Activated effector memory CD4-positive, alpha-beta T cell treated with Interleukin-2 at 50 U/mL for 16 hours (primary cell): Measurements from ENCODE around the gene AFF3.

ENCODE experiments used
- DNase-seq: peaks from one replicate; pipeline ENCODE4 v3.0.0-alpha.2; 2020

The AFF3 gene

GRCh38 chr2:100040906-100041305, 101.5 kb downstream of the AFF3 start:
- no peak for DNase-seq

DNA sequence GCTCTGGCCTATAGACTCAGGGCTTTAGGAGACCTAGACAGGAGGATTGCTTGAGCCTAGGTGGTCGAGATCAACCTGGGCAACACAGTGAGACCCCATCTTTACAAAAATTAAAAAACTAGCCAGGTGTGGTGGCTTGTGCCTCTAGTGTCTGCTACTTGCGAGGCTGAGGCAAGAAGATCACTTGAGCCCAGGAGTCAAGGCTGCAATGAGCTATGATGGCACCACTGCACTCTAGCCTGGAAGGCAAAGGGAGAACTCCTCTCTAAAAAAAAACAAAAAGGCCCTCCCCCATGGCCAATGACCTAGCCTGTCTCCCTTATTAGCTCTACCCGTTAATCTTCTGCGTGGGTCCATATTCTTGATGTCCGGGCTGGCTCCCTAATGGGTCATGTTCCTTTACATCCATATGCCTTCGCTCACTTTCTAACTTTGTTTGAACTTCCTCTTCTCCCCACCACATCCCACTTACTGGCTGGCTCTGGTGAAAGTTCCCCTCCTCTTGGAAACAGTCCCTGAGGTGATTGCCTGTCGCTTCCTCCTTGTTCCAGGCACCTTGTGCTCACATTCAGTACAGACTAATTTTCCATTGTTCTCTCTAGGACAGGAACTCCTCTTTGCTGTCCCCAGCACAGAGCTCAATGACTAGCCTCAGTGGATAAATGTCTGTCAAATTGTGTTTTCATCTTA, 103.0 kb downstream of the AFF3 start:
- no peak for DNase-seq

- DNase-seq = no peak
Measured at GRCh38 chr2:100038011-100038410, 104.4 kb downstream of the AFF3 start.

GRCh38 chr2:100036793-100037192, 105.6 kb downstream of the AFF3 start:
- no peak for DNase-seq

DNA sequence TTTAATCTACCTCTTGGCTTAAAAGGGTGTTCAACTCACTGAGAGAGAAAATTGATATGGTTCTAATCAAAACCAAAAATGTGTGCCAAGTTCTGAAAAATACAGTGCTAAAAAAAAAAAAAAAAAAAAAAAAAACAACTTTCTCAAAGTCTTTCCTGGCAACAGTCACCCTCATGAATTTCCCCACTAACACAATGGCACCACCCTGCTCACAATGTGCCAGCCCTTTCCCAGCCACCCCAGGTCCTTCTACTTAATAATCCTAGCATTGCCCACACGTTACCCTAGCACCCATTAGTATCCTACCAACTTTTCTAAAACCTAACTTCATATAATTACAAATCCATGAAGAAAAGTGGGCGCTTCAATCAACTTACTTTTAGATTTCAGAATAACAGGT, 106.4 kb downstream of the AFF3 start:
- no peak for DNase-seq

- DNase-seq = no peak
Measured at GRCh38 chr2:100034431-100034830, 108.0 kb downstream of the AFF3 start.

DNA sequence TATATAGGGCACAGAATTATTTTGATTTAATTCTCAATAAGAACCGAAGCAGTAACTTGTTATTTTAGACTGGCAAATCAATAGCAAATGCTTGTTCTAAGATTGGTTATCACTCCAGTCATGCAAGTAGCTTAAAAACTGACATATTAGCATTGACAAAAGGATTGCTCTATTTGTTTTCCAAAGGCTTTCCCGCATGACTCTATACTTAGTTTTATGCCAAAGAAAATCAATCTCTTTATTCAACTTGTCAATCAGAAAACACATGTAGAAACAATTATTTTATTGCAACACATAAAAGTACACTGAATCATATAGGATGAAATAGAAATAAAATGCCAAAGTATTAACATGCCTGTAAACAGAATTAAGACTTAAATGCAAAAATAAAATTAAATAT, 108.4 kb downstream of the AFF3 start:
- no peak for DNase-seq

DNA sequence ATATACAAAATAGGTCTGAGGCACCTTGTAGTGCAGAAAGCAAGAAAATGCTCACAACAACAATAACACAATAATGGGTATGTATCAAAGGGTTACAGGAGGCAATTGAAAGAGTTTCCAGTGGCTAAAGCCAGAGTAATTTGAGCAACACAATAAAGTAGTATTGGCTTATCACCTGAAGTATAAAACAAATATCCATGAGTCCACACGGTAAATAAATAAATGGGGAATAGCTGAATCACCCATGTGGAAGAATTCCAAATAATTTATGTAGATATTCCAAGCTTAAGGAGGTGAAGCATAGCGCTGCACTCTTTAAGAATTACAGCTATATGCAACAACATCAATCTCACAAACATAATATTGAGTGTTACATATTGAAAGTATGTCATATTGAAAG, 110.8 kb downstream of the AFF3 start:
- DNase-seq = no peak

DNA sequence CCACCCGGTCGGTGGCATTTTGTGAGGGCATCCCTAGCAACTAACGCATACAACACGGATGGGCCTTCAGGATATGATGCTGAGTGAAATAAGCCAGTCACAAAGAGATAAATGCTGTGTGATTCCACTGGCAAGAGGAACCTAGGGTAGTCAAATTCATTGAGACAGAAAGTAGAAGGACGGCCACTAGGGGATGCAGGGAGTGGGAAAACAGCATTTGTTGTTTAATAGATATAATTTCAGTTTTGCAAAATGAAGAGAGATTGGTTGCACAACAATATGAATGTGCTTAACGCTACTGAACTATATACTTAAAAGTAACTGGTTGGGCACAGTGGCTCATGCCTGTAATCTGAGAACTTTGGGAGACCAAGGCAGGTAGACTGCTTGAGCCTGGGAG, 112.9 kb downstream of the AFF3 start:
- DNase-seq = no peak

- no peak for DNase-seq
Measured at GRCh38 chr2:100021791-100022340, 120.5 kb downstream of the AFF3 start.

DNA sequence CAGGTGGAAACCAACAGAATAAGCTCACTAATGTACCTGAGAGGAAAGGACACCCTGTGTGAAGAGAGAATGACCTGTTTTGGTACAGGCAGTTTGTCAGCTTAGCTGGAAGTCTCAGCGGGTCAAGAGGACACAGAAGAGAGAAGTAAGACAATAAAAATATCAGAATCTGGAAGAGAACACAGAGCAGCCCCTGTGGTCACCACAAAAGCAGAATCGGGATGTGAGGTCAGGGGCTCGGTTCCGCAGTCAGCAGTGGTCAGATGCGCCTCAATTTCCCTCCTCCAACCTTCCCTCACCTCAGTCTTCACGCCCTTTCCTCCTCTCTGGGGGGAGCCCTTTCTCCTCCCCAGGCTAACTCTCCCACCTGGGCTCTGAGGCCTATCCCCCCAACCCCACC, 122.9 kb downstream of the AFF3 start:
- DNase-seq = no peak

DNA sequence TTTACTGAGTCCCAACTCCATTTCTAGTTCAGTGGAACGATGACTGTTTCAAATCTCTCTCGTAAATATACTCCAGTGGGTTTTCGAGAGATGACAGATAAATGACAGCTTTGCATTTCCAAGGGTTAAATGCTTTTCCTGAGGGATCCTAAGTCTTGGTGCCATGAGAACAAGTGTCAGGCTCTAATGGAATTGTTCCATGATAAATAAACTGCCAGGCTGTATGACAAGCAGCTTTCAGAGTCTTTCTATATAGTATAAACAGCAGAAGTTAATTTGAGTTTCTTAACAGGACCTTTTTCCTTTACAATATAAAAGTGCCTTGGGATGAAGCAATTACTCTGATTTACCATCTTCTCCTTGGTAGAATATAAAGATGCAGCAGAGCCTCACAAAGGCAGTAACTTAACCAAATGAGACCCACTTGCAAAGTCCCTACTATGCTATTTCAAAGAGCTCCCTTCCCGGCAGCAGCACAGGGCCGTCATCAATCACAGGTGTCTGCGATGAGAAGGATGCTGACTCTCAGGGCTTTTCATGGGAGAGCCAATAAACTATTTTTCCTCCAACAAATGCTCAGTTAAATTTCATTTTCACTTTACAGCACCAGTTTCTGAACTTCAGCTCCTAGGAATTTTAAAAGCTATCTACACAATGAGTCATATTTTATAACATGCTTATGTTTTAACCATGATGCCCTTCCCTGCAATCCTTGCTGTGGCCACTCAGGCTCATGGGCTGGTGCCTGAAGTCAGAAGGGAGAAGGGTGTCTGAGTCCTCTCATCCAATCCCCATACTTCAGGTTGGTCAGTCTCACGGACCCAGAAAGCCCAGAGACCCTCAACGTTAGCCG, 123.8 kb downstream of the AFF3 start:
- DNase-seq = no peak

DNA sequence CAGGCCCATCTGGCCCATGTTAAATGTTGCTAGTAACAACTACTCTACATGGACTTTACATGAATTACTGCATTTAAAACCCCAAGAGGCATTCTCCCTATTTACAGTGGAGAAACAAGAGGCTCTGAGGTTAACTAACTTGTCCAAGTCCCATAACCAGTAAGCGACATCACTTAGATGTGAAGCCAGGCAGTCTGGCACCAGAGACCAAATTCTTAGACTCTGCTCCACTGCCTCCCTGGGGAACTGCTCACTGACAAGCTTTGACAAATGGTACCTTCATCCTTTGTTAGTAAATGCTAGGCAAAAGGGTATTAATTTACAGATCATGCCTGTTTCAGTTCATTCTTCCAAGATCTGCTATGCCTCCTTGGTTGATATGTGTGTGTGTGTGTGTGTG, 124.8 kb downstream of the AFF3 start:
- DNase-seq = no peak

GRCh38 chr2:100016756-100017155, 125.6 kb downstream of the AFF3 start:
- DNase-seq = no peak

DNA sequence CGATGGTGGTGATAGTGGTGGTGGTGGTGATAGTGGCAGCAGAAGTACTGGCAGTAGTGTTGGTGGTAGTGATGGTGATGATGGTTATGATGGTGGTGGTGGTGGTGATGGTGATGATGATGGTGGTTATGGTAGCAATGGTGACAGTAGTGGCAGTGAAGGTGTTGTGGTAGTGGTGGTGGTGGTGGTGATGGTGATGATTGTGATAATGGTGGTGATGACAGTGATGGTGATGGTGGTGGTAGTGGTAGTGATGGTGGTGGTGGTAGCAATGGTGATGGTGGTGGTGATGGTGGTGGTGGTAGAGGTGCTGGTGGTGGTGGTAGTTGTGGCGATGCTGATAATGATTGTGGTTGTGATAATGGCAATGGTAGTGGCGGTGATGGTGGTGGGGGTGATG, 126.5 kb downstream of the AFF3 start:
- DNase-seq = no peak

DNA sequence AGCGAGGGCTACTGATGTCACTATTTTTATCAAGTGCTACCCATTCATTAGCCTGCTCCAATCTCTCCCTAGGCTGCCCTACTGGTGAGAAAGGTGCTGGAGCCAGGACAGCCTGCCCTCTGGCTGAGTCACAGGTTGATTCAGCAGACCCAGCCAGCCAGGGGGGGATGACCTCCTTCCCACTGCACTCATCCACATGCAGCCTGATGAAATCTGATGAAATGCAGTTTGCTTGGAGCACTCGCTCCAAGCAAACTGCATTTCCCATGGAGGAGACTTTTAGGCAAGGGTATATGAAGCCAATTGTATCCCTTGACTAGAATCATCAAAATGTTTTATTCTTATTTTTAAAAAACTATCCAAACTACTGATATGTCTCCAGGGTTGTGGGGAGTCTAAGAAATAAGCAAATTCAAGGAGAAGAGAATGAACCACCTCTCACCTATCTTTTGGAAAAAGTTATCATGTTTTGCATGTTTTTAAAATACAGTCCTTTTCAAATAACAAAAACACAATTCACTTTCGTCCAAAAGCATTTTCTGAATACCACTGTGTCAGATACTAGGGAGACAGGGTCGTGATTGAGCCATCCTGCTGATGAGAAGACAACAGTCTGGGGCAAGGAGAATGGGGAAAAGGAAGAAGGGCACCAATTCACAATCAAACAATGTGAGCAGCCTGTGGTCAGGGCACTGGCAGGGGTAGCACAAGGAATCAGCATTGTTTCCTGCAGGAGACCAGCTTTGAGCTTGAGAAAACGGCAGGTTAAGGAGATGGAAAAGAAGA, 128.3 kb downstream of the AFF3 start:
- DNase-seq = no peak

GRCh38 chr2:100012561-100012960, 129.8 kb downstream of the AFF3 start:
- no peak for DNase-seq

DNA sequence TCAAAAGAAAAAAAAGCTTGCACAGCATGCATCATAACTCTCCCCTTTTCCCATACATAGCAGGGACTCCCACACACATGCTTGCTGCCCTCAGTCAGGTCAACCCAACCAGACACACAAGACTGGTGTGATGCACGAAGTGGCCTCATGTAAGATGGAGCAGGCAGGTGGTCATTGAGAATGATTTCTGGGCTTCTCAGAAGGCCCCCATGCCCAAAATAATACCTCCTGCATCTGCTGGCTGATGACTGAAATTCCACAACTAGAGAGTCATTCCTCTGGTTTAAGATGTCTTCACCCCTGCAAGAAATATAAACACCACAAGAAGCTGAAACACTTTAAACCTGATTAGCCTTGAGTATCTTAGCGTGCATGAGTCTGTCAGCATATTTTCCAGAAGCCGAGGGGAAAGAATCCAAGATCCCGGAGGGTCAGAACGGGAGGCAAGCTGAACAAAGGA, 131.1 kb downstream of the AFF3 start:
- no peak for DNase-seq

GRCh38 chr2:100010606-100011005, 131.8 kb downstream of the AFF3 start:
- DNase-seq = no peak

- DNase-seq = no peak
Measured at GRCh38 chr2:100009743-100010142, 132.6 kb downstream of the AFF3 start.

DNA sequence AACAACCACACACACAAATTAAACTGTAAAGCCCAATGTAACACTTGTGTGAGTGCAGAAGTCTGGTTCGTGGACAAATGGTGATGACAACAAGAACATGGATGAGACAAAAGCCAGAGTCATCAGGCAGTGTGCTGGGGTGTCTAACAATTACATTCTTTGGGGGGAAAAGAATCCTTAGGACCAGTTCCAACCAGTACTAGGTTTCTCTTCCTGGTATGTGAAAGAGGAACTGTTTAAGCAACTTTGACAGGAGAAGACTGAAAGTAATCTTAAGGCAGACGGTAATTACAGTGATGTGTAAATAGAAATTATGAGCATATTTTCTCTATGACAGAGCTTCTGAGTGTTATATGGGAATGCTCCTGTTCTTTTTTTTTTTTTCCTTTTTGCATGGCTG, 133.4 kb downstream of the AFF3 start:
- DNase-seq = no peak

DNA sequence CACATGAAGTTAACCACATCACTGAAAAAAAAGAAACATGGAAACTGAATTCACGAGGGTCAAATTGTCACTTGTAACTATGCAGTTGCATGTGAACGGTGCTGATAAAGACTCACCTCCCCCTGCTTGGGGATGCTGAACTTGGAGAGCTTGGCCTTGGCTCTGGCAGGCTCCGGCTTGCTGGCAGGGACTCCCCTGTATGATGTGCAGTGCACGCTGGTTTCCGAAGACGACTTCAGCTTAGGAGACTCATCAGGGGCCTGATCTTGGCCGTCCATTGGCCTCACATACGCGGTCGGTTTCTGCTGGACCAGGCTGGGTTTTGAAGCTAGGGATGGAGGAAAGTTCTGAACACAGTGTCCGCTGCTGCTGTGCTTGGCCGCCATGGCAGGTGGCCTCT, 135.9 kb downstream of the AFF3 start:
- DNase-seq = no peak

GRCh38 chr2:100004959-100005387, 137.4 kb downstream of the AFF3 start:
- no peak for DNase-seq
